NCI-H2196 treated with DMSO at 0.1 percent for 48 hours (cell line): ENCODE measurements around the gene DRC3.

ENCODE experiments used
- DNase-seq: peaks from one replicate; lab custom pipeline; 2025; ENCODE audit not compliant: unreplicated experiment; lab: John Stamatoyannopoulos, UW

Gene DRC3

DNA sequence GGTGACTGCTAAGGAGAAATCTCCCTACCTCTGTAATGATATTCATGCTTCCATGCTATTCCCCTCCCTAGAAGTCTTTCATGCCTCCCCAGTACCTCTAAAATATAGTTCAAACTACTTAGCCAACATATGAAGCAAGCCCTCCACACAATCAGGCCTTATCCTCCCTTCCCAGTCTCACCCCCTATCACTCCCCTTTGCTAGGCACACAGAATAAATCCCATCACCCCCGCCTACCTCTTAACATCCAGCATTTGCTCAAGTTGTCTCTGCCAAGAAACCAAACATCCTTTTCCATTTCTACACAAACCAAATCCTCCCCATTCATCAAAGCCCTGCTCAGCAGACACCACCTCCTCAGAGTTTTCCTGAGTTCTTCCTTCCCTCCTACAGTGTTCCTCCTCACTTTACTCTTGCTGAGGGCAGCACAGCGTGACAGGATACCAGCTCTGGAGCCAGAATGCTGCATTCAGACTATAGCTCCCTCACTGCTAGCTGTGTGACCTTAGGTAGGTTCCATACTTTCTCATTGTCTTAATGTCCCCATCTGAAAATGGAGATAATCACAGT lies 7.4 kb upstream of the DRC3 start:
- DNase-seq: no peak

DNA sequence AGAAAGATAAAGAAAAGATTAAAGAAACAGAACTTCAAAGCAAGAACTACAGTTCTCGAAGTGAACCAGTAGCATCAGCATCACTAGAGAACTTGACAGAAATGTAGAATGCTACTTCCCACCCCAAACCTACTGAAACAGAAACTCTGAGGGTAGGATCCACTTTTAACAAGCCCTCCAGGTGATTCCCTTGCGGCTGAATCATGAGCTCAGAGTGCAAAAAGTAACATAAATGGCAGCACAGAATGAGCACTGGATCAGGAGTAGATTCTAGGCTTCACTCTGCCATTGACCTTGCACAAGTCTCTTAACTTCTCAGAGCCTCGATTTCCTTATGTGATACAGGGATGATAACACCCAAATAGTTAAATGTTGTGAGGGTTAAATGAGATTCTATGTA lies 6.3 kb upstream of the DRC3 start:
- DNase-seq: no peak

DNA sequence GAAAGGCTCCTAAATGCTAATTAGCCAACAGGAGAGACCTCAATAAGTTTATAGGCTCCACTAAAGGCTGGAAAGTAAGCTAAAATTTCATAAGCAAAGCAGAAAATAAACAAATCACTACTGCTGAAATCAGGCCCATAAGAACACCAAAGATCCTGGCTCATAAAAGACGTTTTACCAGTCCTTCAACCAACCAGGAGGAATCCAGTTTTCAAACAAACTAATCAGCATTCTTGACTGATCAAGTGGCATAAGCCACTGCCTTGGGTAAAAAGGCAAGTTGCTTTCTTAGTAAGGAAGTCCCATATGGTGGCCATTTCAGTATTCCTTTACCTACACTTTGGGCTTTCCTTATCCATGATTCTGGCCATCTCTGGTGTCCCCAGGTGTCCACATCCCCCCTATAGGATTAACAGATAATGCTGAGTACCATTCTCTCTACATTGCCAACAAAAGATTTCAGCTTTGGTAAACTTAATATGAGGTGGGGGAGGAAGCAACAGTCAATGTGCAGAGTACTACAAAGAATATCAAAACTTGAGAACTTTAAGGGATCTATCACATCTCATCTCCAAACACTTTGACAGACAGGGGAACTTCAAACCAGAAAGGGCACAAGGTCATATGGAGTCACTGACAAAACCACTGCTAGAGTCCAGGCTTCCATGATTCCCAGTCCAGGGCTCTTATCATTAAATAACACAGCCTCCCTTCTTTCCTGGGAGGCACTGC lies 1.8 kb upstream of the DRC3 start:
- DNase-seq: no peak

DNA sequence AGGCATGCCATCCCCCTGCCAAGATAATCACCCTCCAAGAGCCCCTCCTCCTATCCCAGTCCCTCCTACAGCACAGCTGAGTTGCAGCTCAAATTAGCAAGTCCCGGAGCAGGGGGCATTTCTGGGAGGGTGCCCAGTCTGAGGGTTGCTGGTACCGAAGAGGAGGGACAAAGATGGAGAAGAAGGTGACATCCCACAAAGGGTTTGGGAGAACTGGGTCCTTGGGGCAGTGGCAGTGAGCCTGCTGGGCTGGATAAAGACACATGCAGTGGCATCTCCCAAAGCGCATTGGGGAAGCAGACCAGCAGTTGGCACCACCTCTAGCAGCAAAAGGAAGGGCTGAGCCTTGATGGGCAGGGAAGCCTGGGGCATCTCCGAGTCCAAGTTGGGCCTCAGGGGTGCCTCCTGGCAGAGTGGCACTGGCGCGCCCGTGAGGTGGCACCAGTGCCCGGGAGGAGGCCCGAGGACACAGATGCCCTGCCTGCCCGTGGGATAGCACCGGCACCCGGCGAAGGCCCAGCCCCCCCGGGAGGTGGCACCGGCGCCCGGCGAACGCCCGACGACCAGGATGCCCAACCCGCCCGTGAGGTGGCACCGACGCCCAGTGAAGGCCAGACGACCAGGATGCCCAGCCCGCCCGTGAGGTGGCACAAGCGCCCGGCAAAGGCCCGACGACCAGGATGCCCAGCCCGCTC lies 1.1 kb upstream of the DRC3 start:
- no peak for DNase-seq

DNA sequence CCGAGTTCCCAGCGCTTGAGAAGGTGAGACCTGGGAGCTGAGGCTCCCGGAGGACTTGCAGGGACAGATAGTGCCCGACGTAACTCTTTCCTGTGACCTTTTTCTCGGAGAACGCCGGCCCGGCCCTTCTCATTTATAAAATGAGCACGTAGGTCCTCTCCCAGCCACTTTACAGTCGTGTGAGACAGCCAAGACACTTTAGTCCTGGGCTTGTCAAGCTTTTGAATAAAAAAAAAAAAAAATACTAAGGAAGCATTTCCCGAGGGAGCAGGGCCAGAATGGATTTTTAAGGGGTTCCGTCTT lies 241 bp downstream of the DRC3 start:
- no peak for DNase-seq

DNA sequence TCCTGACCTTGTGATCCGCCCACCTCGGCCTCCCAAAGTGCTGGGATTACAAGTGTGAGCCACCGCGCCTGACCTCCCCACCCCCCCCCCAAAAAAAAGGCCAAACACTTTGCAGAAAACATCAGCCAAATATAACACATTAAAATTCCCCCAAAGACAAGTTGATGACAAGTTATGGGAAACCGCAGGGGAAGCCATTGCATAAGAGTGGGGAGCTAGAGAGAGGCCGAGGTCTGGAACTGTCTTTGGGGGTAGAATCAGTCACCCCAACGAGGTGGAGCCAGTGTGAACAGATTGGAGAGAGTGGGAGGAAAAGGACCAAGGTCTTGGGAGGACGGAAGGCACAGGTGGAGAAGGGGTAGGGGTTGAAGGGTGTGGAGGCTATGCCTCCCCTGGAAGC lies 2.8 kb downstream of the DRC3 start:
- DNase-seq: no peak

DNA sequence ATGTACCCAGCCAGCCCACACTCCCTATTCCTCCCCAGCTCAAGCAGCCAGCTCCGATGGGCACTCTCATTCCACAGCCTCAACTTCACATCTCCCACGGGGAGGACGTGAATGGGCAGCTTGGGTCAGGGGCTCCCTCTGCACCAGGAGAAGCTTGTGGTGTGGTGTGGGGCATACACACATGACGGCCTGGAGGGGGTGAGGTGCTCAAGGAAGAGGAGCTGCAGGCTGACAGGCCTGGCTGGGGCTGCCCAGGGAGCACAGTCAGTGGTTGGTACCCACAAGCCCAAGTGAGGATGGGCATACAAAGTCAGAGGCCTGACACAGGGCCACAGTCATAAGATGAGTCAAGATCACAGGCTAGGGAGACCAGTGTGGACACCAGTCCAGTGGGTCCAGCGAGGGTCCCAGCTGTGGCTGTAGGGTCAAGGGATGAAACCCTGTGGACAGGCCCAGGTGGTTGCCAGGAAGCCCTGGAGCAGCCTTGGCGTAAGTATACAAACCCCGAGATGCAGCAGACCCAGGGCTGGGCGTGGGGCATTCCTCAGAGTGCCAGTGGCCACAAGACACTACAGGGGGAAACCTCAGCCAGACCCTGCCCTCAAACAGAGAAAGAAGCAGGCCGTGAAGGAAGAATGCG lies 4.4 kb downstream of the DRC3 start:
- DNase-seq: no peak

DNA sequence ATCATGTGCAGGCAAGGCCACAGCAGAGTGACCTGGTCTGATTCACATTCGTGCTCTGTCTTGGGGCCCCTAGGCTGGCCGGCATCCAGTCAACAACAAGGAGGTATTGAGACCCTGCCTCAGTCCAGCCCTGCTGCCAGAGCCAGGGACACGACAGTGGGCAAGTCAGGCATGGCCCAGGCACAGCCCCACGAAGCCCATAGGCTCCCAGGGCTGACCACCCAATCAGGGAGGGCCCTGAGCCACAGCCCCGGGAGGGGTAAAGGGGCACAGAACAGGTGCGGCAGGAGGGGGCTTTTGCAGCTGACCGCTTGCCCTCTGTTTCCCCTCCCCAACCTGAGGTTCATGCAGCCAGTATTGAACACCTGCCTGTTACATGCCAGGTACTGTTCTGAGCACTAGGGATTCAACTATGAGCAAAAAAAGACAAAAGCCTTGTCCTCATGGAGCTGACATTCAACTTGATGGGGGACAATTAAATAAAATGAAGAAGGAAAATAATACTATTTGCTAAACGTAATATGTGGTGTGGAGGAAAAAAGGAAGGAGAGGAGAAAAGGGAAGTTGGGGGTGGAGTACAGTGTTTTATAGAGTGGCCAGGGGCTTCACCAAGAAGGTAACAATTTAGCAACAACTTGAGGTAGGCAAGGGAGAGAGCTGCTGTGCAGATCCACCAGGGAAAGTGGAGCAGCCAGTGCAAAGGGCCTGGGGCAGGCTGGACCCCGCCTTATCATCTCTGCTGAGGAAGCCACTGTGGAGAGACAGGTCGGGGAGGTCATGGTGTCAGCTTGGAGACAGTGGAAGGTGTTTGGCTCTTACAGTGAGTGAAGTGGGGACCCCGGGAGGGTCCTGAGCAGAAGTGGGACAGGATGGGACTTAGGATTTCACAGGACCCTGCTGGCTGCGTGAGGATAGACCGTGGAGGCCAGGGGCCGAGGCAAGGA lies 6.1 kb downstream of the DRC3 start:
- DNase-seq: no peak

DNA sequence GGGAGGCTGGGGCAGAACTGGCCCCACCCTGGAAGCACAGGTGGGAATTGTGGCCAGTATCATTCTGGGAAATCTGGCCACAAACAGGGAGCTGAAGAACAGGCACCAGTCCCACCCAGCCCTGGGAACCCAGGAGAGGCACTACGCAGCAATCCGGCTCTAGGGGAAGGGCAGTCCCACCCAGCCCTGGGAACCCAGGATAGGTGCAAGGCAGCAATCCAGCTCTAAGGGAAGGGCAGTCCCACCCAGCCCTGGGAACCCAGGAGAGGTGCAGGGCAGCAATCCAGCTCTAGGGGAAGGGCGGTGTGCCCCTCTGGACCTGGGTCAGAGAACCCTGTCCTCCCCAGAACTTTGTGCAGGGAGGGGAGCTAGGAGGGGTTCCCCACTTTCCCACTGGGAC lies 7.1 kb downstream of the DRC3 start:
- no peak for DNase-seq

DNA sequence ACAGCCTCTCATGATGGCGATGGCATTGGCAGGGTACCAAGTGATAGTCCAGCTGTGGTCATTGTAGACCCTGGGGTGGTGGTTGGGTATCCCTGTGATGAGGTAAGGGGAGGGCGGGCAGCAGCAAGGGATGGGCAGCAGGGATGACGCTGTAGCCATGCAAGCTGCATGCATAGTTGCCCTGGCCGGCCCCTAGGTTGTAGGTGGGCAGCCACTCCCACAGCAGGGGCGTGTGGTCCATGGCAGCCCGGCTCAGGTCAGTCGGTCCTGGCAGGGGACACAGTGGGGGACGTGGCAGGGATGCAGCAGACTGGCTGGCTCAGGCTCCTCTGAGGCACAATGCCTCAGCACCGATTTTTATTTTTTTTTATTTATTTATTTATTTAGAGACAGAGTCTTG lies 8.7 kb downstream of the DRC3 start:
- DNase-seq: no peak

DNA sequence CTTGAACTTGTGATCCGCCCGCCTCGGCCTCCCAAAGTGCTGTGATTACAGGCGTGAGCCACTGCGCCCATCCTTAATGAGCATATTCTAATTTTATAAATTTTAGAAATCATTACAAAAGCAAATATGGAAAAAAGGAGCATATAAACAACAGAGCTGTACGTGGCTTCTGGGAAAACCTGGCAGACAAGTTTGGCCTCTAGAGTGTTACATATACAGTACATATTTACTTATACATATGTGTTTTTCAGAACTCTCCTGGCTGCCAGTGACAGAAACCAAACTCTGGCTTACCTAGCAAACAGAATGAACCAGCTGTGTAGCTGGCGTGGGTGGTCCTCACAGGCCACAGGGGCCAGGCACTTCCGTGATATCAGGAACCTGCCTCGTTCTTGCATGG lies 10.1 kb downstream of the DRC3 start:
- DNase-seq: no peak

DNA sequence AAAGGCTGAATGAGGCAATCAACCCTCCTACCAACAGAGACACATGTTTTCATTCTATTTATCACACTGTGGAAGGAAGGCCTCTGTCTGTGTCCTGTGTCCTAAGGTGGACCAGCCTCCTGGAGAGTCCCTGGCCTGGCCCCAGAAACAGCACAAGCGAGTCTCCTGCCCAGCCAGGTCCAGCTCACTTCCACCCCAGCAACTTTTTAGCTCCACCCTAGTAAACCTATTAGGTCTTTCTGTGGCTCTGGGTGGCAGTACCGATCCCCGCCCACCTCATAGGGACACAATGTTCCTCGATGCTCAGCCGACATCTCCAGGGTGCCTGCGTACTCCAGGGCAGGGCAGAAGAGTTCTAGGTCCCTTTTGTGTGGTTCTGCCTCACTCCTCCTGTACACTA lies 10.7 kb downstream of the DRC3 start:
- DNase-seq: no peak

DNA sequence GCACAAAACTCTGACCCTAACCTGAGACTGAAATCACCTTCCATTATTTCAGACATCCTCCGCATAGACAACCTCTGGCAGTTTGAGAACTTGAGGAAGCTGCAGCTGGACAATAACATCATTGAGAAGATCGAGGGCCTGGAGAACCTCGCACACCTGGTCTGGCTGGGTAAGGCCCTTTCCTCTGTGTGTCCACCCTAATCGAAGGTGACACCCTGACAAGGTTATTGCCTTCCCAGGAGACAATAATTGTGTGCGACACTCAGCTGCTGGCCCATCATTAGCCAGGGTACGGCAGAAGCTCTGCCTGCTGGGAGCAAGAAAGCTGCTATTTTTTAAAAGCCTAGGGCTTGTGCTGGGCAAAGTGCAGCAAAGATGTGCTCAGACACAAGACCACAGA lies 11.1 kb downstream of the DRC3 start:
- no peak for DNase-seq

DNA sequence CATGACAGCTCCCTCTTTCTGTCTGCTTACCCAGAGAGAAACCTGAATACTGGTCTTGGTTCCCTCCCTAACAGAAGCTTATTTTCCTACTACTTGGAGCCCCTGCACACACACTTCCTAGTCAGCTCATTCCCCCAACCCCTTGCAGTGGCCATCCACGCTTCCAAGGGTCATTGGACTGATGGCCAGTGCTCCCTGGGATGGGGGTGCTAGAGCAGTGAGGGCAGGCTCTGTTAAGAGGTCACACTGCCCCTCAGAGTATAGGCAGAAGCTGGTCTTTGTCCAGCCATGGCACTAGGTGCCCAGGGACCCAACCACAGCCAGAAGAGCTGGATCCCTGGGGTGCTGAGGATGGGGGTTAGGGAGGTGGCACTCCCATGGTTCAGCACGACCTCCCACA lies 12.5 kb downstream of the DRC3 start:
- DNase-seq: no peak

DNA sequence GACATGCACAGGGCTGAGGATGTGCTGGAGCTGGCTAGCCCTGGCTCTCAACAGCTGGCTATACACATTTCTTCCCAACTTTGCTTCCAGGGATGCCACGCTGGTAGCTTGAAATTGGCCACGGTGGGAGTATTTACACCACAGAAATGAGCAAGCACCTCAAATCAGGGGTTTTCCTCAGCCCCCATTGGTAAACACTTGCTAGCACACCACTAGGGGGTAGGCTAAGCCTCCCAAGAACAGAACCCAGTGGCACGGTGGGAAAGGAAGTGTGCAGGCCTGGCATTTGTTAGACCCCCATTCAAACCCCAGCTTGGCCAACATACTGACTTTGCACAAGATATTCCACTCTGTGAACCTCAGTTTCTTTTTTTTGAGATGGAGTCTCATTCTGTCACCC lies 12.9 kb downstream of the DRC3 start:
- DNase-seq: no peak

DNA sequence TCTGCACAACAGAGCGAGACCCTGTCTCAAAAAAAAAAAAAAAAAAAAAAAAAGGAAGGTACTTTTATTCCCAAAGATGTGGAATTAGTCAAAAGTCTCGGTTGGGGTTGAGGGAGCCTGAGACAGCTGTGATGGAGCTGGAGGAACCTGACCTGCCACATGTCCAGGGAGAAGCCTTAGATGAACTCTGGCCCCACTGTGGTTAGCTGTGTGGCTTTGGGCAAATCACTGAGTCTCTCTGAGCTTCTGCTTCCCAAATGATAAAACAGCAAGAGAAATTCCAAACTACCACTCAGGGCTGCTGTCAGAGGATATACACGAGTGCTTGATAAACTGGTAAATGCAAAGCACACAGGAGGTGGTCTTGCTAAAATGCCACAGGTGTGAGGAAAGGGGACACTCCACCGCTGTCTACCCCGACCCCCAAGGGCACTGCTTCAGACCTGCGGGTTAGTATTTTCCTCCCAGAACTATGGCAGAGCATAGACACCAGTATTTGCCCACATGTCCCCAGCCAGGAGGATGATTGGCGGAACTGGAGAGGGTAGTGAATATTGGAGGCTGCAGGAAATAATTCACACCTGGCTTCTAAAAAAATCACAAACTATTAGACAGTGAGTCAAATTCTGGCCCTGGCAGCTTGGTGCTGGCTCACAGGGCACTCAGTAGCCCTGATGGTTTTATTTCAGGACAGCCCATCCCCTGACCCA lies 14.7 kb downstream of the DRC3 start:
- DNase-seq: no peak

DNA sequence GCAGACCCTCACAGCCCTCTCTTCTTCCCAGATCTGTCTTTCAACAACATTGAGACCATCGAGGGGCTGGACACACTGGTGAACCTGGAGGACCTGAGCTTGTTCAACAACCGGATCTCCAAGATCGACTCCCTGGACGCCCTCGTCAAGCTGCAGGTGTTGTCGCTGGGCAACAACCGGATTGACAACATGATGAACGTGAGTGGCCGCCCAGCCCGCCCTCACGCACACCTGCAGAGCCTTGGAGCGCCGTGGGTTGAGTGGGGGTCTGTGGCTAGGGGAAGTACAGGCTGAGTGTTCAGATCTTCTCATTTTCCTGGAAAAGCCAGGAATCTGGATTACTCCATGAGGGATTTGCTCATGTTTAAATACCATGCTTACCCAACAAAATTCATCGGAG lies 15.2 kb downstream of the DRC3 start:
- no peak for DNase-seq

DNA sequence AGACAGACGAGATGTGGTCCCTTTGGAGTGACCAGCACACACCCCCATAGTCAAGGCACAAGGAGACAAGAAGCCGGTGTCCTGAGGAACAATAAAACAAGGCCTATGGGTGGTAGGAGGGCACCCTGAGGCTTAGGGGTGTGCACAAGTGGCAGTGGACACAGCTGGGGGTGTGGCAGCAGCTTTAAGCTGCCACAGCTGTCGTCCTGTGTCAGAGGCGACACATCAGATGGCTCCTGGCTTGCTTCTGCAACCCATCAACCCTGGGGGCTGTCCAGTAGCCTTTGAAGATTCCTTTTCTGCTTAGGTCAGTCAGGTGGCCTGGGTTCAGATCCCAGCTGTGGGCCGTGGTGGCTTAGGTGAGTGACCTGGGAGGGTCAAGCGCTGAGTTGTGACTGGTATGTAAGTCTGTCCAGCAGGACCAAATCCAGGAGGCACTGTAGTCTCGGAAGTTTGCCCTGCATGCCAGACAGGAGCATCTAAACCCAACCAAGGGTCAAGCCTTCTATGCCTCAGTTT lies 15.8 kb downstream of the DRC3 start:
- DNase-seq: no peak

DNA sequence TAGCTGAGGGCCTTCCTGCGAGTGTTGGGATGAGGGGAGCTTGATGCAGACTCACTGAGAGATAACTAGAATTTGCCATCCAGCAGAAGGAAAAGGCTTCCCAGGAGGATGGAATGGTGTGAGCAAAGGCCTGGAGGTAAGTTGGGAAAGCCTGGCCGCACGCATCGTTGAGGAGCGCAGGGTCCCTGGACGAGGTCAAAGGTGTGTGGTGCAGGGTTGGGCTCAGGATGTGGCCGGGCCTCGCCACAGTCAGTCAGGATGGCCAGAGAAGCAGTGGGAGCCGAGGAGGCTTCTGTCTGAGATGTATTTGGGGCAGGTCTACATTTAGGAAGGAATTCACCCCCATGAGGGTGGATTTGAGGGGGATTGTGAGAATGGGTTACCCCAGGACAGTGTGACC lies 16.4 kb downstream of the DRC3 start:
- no peak for DNase-seq

DNA sequence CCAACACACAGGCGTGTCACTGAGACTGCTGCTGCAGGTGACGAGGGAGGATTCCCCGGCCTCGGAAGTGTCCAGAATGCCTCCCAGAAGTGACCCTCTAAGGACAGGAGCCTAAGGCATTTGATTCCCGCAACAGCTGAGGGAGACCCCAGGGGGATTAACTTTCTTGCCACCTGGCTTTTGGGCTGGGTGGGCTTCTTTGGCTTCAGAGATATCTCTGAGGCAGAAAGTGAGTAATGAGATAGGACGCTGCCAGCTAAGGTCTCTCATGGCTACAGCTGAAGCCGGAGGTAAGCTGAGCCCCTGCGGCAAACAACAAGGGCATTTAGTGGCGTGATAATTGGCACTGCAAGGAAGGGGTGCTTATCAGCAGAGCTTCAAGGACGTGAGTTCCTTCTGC lies 17.0 kb downstream of the DRC3 start:
- no peak for DNase-seq
